Nucleus accumbens (tissue), 56 donors: ENCODE measurements around the gene EGFL8.
"Not testable (repeated sequence)": the region's sequence is repeated elsewhere in the genome, so short reads cannot be mapped to it uniquely, and the experiment has no call there.

ENCODE experiments used
- DNase-seq, 56 donors: peaks; one replicate each; lab custom pipeline; 2025; lab: John Stamatoyannopoulos, UW

The EGFL8 gene

DNA sequence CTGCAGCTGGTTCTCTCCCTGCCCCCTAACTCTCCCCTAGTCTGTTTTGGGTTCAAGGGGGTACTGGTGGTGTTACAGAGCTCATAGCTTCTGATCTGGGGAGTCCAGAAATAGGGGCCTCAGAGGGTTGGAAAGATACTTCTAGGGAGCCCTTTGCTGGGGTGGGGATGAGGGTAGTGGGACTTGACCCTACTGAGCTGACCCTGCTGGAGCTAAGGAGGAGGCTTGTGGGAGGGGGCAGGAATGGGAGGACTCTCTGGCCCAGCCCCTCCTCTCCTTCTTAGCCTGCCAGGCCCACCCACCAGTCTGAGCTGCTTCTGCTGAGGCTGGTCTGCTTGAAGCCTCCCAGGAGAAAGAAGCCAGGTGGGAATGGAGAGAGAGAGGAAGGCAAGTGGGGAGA, at the start of gene EGFL8:
Gene EGFL8 (plus strand): TSS at position 301 of the 400 bp plus-strand sequence. CDS start 1,571 bp downstream, outside the sequence.
- DNase-seq, result no peak

DNA sequence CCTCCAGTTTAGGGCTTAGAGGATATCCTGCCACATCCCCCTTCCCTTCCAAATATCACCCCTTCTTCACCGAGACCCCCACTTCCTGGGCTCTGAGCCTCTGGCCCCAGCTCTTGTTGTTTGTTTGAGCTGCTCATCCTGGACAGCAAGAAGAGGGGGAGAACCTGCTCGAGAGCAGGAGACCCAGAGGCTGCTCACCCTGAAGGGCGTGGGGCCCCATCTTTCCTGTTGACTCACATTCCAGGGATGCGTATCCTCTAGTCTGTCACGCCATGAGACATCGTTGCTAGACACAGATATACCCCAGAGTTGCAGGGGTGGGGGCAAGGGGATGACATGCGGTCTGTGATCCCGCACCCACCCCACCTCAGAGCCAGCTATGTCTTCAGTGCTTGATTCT, 49.6 kb upstream of the EGFL8 start:
- no peak for DNase-seq

DNA sequence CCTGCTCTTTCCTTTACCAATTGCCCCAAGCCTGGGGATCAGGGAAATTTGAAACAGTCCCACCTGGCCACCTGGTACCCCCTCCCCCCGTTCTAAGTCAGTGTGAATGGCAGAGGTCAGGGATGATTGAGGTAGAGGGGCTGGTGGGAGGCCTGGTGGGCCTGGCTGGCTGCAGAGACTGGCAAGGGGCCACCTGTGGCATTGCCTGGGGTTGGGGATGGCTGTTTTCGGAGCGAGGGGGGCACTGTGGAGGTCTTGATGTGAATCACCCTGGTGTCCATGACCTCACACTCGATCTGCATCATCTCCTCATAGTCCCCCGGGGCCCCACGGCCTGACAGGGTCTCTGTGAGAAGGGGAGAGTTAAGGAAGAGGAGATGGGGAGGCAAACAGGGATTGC, 48.8 kb upstream of the EGFL8 start:
- DNase-seq, result no peak

DNA sequence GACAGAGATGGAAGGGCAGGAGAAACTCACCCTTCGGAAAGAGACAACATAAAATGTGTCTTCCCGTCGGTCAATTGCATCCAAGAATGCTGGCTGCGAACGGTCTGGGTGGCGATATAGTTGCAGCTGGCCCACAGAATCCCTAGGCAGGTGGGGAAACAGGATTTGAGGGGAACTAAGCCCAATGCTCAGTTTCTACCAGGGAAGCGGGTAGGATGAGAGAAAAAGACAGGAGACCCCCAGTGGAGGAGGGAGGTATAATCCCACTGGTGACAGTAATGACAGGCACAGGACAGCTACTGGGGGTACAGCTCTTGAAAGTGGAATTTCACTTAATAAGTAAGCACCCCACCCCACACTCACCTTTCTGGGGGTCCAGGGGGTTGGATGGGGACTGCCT, 47.7 kb upstream of the EGFL8 start:
- DNase-seq, result no peak

DNA sequence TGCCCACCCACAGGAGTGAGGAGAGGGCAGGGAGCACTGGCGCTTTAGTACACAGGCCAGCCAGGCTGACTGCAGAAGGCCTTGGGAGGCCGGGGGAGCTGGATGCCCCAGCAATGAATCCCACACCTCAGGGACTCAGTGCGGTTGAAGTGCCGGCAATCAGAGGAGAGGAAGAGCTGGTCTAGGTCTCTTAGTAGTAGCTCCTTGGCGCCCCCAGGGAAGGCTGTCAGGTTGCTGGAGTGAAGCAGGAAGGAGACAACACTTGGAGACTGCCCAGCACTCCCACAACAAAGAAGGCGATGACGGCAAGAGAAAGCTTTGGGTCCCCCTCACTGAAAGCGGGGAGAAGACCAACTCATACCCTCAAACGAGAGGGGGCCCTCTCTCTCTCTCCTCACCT, 46.9 kb upstream of the EGFL8 start:
- DNase-seq, result no peak

DNA sequence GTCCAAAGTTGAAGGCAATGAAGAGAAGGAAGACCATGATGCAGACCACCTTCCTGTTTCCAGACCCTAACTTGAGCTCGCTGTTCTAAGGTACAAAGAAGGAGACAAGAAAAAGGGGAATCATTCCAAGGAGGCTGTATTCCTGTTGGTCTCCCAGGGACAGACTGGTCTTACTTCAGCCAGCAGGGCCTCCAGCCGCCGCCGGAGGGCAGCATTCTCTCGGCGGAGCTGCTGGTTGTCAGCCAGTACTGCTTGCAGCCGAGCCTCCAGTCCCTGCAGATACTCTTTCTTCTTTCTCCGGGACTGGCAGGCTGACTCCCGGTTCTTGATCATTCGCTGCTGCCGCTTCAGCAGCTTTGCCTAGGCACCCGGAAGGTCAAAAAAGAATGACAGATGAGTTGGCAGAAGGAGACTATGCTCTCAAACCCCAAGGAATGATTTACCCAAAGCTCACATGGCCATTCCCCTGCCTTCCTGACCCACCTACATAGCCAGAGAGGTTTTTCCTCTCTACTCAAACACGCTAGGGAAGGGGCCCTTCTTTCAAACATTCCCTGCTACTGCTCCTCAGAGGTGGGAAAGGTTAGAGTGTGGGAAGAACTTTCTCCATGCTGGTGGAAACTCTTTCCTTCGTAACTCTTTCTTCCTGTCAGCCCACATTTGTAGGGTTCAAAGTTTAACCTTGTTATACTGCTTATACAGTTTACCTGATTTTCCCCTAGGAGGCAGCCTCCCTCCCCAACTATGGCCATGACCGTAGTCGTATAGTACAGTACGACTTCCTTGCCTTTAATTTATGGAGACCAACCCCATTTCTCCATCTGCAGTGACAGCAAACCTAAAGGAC, 45.4 kb upstream of the EGFL8 start:
- peak; percentile 14 to 92 (median 70) for DNase-seq

DNA sequence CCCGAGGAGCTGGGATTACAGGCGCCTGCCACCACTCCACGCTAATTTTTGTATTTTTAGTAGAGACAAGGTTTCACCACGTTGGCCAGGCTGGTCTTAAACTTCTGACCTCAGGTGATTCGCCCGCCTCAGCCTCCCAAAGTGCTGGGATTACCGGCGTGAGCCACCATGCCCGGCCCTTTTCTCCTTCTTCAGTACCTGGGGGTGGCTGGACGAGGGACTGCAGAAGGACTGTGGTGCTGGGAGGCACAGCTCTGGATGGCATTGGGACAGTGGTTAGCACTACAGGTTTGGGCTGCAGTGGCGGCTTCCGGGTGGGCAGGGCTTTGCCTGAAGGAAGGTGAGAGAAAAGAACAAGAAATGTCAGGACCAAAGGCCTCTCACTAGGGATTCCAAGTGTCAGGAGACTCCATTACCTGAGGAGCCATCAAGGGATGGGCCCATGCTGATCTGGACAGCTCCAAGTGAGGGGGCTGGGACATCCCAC, 43.8 kb upstream of the EGFL8 start:
- no peak for DNase-seq

DNA sequence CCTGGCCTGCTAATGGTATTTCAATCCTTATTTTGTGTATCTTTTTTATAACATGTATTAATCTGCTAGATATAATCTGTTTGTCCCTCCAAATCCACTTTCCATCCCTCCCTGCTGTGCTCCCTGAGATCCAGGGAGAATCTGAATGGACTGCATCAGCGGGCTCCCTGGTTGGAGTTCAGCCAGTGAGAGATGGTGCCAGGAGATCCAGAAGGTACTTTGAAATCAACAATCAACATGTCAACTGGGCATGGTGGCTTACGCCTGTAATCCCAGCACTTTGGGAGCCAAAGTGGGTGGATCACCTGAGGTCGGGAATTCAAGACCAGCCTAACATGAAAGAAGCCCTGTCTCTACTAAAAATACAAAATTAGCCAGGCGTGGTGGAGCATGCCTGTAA, 40.7 kb upstream of the EGFL8 start:
- DNase-seq, result no peak

DNA sequence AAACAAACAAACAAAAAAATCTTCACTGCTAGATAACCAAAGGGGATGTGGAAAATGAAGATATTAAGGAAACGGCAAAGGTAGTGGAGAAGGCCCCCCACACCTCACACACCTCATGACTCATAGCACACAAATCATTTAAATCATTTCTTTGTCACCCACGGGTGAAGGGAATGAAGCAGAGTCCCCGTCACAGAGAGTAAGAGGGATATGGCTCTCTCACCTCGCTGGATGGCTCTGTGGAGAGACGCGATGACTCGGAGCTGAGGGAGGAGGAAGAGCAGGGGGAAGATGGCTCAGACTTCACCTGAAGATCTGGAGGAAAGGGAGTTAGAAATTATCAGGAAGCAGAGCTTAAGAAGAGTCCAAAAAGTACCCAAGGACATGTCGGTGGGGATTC, 37.5 kb upstream of the EGFL8 start:
- peak in 13 of 56 donors; percentile 11 to 60 (median 30) for DNase-seq

DNA sequence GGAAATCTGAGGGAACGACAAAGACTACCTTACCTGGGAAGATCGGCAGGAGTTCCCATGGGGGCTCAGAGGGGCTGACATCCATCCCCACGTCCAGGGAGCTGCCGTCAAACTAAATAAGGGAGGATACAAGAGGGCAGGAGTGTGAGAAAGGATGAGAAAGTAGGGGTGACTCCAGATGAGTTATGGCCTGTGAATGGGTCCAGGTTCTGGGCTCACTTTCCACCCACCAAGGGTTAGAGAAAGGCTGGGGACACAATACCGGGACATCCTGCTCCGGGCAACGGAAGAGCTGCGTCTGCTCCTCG, 37.0 kb upstream of the EGFL8 start:
- no peak for DNase-seq

DNA sequence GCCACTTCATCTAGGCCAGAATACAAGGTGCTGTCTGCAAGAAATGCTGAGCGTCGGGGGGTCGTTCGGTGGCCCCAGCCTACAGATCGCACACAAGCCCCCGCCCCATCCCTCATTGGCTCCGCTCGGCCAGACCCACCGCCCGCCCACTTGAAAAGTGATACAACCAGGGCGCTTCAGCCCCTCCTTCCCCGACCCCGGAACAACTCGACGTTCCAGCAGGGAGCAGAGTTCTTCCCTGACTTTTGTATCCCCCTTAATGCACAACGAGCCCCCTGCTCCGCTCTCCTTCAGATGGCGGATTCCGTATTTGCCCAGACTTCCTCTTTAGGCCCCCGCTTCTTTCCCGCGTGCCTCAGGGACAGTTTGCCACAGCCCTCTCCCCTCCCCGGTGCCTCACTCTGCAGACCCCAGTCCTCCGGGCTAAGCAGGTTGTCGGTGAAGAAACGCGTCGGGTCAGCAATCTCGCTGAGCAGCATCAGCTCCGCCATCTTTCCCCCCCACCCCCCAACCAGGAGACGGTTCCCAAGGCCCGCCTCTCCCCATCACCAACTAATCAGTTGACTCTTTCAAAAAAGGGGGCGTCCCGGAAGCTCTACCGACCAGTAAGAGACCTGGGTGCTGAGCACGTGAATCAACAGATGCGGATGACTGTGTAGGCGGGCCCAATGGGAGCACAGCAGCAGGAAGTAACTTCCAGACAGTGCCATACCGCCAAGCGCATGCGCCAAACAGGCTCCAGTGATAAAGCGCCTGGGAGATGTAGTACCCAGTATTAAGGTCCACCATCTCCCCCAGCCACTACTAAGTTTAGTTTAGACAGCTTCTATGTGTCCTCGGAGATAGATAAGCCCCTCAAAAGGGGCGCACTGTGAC, 36.4 kb upstream of the EGFL8 start, which contains the start of gene ATF6B:
Gene ATF6B (minus strand): TSS at position 530 of the 876 bp plus-strand sequence. CDS start 39 bp downstream, at position 491.
- DNase-seq, result peak; percentile 80 to 100 (median 98)

DNA sequence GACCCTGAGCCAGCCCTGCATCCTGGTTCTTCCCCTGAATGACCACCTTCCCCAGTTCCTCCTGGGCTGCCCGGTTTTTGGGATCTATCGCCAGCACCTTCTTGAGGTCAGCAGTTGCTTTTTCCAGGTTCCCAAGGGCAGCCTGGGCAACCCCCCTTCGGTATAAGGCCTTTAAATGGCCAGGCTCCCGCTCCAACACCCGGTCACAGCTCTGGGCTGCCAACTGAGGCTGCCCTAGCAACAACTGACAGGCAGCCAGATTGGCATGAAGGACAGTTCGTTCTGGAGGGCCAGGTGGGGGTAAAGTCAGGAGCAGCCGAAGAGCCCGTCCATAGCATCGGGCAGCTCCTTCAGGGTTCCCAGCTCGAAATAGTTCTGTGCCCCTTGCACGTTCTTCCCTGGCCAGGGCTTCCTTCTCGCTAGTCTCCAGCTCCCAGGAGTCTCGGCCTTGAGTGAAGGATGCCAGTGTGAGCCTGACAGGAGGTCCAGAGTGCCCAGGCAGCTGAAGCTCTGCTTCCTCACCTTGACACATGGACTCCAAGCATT, 35.6 kb upstream of the EGFL8 start:
- DNase-seq, result peak in 1 of 56 donors; percentile 16

DNA sequence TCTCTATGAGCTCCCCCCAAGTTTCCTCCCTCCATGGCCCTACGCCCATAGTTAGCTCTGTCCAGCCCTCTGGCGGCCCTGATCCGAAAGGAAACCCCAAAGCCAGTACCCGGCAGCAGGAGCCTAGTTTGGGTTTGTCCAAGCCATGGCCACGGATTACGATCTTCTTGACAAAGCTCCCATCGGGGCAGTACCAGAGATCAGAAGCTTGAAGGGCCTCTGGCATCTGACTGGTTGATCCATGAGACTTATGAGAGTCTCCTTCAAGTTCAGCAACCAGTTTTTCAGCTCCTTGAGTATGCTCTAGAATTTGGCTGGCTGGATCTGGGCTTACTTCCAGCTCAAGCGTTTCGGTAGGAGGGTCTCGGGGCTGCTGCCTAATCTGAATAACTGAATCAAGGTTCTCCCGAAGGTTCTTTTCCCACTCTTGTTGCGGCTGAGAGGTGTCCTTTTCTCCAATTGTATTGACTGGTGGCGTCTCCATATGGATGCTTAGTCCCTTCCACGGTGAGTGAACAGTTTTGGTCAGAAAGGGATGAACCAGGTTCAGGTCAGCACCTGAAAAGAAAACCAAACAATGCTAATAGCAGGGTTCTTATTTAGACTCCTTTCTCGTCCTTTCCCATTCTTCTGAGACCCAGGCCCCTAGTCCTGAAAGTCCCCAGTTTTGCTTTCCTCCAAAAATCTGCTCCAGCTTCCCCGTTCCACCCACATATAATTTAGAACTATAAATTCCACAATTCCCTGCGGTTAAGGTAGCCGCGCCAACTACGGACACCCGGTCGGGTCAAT, 34.9 kb upstream of the EGFL8 start:
- peak in 2 of 56 donors; percentile 84 to 94 for DNase-seq

DNA sequence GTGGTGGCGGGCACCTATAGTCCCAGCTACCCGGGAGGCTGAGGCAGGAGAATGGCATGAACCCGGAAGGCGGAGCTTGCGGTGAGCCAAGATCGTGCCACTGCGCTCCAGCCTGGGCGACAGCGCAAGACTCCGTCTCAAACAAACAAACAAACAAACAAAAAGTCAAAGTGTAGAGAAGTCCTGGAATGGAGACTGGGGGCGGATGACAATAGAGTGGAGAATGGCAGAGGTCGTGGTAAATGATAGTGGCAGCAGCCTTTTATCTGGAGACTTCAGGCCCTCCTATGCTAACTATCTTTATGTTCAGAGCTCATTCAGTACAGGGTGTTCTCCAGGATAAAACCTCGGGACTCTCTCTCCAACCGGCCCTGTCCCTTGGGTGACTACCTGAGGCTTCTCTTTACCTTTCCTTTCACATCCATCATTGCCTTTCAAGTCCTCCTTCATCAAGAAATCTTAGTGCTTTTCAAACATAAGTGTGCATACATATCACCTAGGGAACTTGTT, 32.9 kb upstream of the EGFL8 start:
- DNase-seq, result no peak

DNA sequence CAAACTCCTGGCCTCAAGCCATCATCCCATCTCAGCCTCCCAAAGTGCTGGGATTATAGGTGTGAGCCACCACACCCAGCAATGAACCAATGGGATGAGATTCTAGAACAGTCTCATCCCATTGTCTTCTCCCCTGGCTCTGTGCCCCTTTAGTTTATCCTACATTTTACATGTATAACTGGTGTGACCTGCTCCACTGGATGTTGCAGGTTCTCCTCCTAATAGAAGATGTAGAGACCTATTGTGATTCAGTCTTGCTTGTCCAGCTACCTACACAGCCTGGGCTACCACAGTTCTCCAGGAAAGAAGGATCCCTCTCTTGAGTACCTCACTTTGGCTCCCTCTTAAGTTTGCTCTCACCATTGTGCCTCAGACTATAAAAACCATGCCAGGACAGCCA, 32.3 kb upstream of the EGFL8 start:
- DNase-seq, result no peak

DNA sequence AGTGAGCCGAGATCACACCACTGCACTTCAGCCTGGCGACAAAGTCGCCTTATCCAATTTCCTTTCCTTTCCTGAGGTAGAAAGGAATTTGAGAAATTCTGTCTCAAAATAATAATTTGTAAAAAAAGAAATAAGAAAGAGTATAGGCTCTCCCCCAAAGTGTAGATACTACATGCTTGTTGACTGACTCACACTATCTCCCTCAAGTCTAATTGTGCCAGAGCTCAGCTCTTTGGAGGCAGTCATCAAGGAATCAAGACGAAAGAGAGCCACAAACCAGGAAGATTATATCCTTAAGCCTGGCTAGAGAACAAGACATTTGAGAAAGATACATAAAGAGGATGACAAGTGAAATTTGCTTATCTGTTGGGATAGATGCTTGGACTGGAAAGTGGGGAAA, 30.6 kb upstream of the EGFL8 start:
- DNase-seq, result no peak

DNA sequence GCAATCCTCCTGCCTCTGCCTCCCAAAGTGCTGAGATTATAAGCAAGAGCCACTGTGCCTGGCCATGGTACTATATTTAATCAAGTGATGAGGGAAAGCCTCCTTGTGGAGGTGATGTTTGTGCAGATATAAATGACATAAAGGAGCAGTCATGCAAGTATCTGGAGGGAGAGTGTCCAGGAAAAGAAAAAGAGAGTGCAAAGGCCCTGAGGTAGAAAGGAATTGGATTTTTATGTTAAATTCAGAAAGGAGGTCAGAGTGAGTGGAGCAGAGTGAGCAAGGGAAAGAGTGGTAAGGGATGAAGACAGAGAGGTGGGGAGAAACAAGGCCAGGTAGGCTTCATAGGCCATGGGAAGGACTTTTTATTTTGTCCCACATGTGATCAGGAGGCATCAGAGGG, 26.9 kb upstream of the EGFL8 start:
- DNase-seq, result no peak

DNA sequence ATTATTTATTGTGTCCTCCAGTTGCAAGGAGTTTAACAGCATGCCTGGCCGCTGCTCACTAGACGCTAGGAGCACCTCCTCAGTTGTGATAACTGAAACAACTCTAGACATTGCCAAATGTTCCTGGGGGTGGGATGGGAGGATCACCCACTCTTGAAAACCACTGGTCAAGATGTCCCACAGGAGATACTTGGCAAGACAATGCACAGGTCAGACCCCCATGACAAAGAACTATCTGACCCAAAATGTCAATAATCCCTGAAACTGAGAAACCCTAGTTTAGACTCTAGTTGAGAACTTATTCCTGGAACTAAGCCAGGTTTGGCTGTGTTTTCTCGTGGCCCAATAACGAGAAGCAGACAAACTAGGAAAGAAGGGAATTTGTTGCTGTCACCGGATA, 24.8 kb upstream of the EGFL8 start:
- DNase-seq, result no peak

DNA sequence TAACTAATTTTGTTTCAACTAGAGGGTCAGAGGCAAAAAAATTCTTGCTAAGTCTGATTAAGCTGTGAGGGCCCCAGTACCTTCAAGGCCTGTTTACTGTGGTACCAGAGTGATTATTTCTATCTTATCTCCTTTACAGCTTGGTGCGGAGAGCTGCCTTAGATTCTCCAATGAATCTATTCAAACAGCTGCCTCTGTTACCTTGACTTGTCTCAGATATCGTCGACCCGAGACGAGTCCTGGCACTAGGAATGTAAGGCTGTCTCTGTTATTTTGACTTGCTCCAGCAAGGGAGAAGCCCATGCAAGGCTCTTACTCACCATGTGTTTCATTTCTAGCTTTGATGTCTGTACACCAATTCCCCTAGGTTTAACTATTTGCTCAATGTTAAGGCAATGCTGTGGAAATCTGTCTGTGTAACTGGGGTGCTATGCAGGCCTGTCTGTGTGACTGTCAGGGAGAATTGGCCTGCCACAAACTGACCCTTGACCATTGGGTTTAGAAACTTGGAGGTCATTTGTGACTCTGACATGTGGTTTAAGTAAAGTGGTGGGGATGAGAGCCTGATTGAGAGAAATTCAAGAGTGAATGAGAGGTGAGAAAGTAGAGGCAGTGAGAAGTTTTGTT, 23.9 kb upstream of the EGFL8 start:
- DNase-seq, result no peak

DNA sequence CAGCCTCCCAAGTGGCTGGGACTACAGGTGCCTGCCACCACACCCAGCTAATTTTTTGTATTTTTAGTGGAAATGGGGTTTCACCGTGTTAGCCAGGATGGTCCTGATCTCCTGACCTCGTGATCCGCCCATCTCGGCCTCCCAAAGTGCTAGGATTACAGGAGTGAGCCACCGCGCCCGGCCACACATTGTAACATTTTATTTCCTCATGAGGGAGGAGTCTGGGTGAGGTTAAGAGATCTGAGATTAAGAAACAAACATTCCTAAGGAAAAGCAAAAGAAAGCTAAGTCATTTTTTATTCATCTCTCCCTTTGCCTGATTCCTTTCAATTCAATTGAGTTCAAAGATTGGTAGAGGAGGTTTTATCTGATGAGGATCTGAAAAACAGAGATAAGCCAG, 20.2 kb upstream of the EGFL8 start:
- DNase-seq, result not testable (repeated sequence)
